NCI-H2107 treated with DMSO at 0.1 percent for 48 hours (cell line): Measurements from ENCODE around the gene IPO4.
A peak's percentile ranks its signal among the peaks of the same experiment; 100 is the strongest.

Experiments used
- DNase-seq: peaks from one replicate; lab custom pipeline; 2025; ENCODE audit not compliant: unreplicated experiment; lab: John Stamatoyannopoulos, UW

The IPO4 gene

GRCh38 chr14:24194186-24194872, 5.7 kb upstream of the IPO4 start:
- DNase-seq, result no peak

- no peak for DNase-seq
Observed at GRCh38 chr14:24192933-24193332, 4.3 kb upstream of the IPO4 start.

DNA sequence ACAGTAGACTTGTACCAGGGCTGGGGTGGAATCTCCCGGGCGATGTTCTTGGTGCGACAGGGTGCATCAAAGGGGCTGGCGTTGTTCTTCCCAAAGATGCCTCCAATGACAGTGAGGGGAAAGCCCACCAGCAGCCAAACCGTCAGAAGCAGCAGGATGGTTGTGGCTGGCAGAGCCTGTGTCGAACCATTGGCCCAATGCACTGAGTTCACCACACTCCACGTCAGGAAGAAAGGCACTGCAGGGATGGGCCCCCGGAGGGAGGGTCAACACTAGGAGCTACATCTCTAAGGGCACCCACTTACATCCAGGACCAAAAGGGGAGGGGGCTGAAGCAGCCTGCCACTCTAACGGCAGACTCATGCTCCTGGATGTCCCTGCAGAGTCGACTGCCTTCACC, 1.8 kb upstream of the IPO4 start:
- DNase-seq, result no peak

GRCh38 chr14:24189460-24189859, 844 bp upstream of the IPO4 start:
- DNase-seq, result no peak

DNA sequence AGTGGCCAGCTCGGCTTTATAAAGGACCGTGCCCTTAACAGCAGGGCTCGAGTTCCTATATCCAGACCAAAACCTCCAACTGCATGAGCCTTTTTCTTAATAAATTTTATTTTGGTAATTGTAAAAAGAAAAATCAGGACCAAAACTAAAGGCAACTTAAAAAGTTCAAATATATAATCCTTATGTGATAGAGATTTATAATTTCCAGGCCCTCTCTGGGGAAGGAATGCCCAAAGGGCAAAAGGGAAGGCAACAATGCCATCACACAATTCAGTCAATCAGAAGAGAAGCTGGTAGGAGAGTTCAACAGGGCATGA, 401 bp upstream of the IPO4 start:
- DNase-seq, result no peak

DNA sequence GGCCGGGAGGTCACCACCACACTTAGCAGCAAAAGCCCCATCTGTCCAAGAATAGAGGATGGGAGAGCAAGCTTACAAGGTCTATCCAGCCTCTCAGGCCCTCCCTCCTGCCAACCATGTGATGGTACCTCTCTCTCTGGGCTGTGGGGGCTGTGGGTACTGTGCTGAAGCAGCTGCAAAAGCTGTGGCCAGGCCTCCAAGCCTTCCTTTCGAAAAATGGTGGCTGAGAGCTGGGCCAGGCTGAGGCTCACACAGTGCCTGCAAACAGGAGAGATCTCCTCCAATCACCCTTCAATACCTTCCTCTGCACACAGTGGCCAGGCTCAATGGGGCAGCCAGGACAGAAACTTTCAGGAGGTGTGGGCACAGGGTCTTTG, 1.1 kb downstream of the IPO4 start:
- no peak for DNase-seq

DNA sequence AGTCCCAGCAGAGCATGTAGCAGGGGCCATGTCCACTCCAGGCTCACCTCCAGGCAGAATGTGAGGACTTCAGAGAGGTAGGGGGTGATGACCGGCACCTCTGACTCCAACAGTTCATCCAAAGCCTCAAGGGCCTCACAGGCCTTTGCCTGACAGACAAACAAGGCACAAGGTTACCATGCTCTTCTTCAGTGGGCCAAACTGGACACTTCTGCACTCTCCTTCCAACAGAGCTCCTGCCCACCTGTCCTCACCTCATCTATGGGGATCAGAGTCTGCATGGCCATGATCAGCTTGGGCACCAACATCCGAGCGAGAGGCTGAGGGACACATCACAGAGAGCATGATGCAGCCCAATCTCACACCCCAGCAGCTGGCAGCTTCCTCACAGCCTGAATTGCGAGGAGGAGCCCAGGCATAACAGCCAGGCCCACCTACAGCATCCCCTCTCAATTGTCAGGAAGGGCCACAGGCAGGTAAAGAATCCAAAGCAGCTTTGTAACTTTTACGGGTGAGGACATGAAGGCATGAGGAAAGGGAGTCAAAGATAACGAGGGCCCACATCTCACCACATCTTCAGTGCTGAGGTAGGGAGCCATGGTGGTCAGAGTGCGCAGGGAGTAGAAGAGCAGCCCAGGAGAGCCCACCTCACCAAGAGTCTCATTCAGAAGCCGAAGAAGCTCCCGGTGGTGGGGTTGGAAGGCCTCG, 1.6 kb downstream of the IPO4 start:
- DNase-seq, result no peak

- no peak for DNase-seq
Observed at GRCh38 chr14:24185741-24186140, 2.9 kb downstream of the IPO4 start.

- no peak for DNase-seq
Observed at GRCh38 chr14:24185026-24185425, 3.6 kb downstream of the IPO4 start.

DNA sequence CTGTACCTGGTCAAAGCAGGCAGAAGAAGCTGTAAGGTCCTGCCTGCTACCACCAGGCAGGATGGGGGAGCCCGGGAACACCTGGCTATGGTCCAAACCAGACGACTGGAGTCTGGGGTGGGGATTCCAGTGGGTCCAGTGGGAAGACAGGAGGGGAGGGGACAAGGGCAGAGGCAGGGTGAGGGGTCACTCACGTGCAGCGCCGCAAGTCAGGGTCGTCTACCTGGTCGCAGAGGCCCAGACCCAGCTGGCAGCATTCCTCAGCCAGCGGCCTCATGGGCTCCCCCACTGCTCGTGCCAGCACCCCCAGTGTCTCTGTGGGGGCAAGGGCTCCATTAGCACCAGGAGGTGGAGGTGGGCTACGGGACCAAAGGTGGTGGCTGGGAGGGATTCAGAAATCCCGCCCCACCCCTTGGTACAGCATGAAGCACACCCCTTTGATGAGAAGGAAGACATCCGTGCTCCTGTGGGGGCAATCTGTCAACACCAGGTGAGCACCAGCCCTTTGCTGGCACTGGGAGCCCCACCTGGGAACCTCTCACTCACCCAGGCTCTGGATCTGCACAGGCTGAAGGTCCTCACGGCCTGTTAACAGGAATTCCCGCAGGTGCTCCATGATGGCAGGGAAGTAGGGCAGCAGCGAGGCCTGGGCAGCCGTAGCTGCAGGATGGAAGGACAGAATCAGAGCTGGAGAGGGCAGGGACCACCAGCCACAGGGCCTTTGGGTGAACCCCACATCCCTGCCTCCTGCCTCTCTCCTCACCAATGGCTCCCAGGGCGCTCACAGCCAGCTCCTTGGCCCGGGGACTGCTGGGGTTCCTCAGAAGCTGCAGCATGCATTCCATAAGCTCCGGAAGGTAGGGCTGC, 4.3 kb downstream of the IPO4 start:
- no peak for DNase-seq

GRCh38 chr14:24183014-24183481, 5.6 kb downstream of the IPO4 start:
- DNase-seq, result no peak

DNA sequence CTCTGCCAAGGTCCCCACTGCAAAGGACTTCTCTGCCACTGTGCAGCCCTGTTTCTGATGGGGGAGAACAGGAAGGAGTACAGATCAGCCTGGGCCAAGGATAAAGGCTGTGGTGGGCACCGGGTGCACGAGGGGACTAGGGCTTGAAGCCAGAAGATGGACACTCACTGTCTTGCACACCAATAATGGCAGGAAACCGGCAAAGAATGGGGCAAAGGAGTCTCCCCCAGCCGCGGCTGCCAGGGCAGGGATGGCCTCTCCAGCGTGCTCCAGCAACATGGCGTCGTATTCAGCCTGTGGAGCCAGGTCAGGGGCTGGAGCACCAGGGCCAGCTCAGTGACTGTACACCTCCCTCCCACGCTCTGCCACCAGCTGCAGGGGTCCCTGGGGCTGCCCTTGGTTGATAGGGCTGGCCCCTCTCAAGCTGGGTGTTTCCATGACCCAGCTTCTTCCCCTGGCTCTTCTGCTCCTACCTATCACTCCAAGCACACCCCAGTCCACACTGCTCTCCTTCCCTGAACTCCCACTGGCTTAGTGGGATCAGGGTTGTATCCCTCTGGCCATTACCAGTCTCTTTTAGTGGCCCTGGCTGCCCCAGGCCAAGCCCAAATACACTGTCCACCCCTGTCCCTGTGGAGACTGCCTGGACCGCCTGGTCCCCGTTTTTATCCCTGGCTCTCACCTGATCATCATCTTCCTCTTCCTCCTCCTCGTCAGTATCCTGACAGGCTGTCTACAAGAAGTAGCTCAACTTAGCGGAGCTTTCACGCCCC, 6.3 kb downstream of the IPO4 start:
- DNase-seq, result no peak

GRCh38 chr14:24181371-24182077, 7.1 kb downstream of the IPO4 start:
- no peak for DNase-seq

DNA sequence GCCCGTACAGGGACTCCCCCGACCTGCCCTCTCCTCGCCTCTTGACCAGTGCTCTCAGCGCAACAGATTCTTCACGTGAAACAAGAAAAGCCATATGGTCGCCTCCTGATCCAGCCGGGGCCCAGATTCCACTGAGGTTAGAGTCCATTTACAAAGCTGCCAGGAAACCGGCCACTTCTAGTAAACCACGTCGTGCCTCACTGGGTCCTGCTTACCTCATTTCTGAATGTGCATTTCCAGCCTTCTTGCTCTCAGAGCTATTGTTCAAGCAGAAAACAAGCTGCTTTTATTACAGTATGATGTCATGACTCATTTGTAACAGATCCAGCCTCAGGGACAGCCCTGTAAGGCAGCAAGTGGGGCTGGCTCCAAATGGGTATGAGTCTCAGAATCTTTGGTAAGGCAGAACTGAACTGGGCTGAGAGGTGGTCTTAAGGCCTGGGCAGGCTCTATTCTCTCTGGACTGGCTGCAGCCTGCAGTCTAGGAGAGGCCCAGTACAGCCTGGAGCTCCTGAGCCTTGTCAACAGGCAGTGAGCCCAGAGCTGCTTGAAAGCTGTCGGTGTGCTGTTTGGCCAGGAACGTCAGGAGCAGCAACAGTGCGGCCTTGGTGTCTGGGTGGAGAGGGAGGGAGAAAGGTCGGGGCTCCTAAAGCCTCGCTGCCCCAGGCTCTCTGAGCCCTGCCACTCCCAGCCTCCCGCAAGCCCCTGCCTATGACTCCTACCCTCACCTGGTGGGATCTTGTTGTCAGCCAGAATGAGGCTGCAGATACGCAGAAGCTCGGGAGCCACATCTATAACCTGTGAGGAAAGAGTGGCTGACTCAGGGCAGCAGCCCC, 8.4 kb downstream of the IPO4 start:
- peak; percentile 80 for DNase-seq

GRCh38 chr14:24179294-24179960, 9.2 kb downstream of the IPO4 start:
- DNase-seq, result no peak

DNA sequence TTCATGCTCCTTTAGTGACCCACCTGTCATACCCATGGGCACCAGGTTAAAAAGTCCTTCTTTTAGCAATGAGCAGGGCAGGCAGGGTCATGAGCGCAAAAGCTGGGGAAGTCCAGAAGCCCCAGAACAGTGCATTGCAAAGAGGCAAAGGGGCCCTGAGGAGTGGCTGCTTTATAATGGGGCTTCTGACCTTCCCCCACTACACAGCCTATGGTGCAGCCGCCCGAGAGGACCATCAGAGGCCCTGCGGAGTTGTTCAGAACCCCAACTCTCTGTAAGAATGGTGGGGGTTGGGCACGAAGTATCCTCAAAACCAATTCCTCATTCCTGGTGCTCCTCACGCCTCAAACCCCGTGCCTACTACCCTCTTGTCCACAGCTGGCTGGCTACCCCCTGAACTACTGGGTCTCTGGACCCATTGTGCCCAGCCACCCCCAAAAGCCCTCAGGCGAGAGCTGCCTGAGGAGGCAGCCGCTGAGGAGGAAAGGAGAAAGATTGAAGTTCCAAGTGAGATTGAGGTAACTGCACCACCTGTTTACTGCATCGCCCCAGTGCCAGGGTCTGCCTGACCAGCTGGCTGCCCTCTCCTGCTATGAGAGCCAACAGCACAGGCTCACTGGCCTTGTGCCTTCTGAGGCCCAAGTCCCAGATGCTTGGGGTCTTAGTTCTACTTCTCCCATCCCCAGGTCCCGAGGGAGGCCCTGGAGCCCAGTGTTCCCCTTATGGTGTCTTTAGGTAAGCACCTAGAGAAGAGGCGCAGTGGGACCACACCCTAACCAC, 10.0 kb downstream of the IPO4 start:
- DNase-seq, result no peak

- DNase-seq, result no peak
Observed at GRCh38 chr14:24177891-24178290, 10.7 kb downstream of the IPO4 start.

DNA sequence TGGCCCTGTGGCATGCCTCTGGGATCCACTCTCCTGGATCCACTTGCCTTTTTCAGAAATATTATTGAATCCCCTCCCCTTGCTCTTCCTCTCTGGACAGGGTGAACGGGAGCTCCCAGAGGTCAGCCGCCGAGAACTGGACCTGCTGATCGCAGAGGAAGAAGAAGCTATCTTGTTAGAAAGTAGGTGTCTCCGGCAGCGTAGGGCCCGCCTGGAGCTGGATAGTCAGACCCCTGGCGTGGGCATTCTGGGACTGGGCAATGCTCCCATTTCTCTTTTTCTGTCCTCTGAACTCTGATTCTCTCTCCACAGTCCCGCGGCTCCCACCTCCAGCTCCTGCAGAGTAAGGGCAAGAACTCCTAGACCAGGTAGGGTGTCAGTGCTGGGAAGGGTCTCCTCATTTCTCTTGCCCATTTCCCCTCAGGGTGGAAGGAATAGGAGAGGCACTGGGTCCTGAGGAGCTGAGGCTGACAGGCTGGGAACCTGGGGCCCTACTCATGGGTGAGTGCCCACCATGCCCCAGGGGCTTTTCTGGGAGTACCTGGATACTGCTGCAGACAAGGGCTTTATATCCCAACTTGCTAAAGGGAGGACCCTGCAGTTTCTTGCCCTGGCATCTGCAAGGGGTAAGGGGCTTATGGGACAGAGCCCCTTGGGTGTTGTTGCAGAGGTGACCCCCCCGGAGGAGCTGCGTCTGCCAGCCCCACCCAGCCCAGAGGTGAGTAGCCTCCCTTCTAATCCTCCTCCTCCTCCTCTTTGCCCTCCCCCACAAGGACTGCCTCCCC, 11.4 kb downstream of the IPO4 start:
- no peak for DNase-seq
